ENCODE results near the gene CREBBP. TPM values are rescaled to one million over a fixed set of nuclear protein-coding genes. Genes with fewer than 3 reads are reported as not detected.

The CREBBP gene
- total and polyA plus RNA-seq, 4 donors: 16.0 to 155 (median 36.1) TPM

GRCh38 chr16:3691761-3692160, 188.8 kb downstream of the CREBBP start:
- Histone ChIP-seq H3K36me3 (ENCODE audit: control insufficient read depth in 4 of 4, insufficient read depth in 4 of 4, low read length in 4 of 4) (peaks cover 3 to 19% (median 13%) of the 10 kb centered on the region in 4 donors), H3K4me3 (no peak overlapping the region), H3K9ac (ENCODE audit: insufficient read depth in 1 of 2, low read length in 2 of 2) (no peak overlapping the region), H3K27me3 (ENCODE audit: control insufficient read depth in 3 of 3, insufficient read depth in 3 of 3, low read length in 2 of 3) (no peaks in the 10 kb centered on the region), H3K4me1 (ENCODE audit: control insufficient read depth in 5 of 5, insufficient read depth in 5 of 5, low read length in 5 of 5) (peaks cover 0 to 8% (median 0%) of the 10 kb centered on the region in 5 donors), H3K27ac (ENCODE audit: low read depth in 1 of 2, low read length in 1 of 2) (no peak overlapping the region), H3K9me3 (ENCODE audit: control insufficient read depth in 4 of 4, insufficient read depth in 3 of 4, low read length in 3 of 4) (peaks cover 0 to 2% (median 0%) of the 10 kb centered on the region in 4 donors)
- WGBS, 2 donors: 87 to 89% methylated on average over 12 of the region's 12 CpGs
- no peak for ATAC-seq (ENCODE audit: insufficient read depth, low FRiP score)
- no peak for TF ChIP-seq CTCF (IDR thresholded peaks at IDR 0.05; ENCODE audit: control extremely low read depth, extremely low read depth)
- no peak for DNase-seq

- Histone ChIP-seq H3K36me3 (ENCODE audit: control insufficient read depth in 4 of 4, insufficient read depth in 4 of 4, low read length in 4 of 4) (peaks cover 3 to 22% (median 15%) of the 10 kb centered on the region in 4 donors), H3K27ac (ENCODE audit: low read depth in 1 of 2, low read length in 1 of 2) (peak overlapping the region in 1 of 2 donors; percentile 37), H3K9me3 (ENCODE audit: control insufficient read depth in 4 of 4, insufficient read depth in 3 of 4, low read length in 3 of 4) (peaks cover 0 to 2% (median 0%) of the 10 kb centered on the region in 4 donors), H3K4me1 (ENCODE audit: control insufficient read depth in 5 of 5, insufficient read depth in 5 of 5, low read length in 5 of 5) (peaks cover 0 to 8% (median 0%) of the 10 kb centered on the region in 5 donors), H3K4me3 (no peak overlapping the region), H3K9ac (ENCODE audit: insufficient read depth in 1 of 2, low read length in 2 of 2) (peak overlapping the region in 1 of 2 donors; percentile 59), H3K27me3 (ENCODE audit: control insufficient read depth in 3 of 3, insufficient read depth in 3 of 3, low read length in 2 of 3) (no peaks in the 10 kb centered on the region)
- WGBS, 2 donors: 78 to 84% methylated on average over 19 of the region's 19 CpGs
- no peak for ATAC-seq (ENCODE audit: insufficient read depth, low FRiP score)
- peak in 1 of 3 donors; percentile 12 for DNase-seq
- TF ChIP-seq CTCF (IDR thresholded peaks at IDR 0.05; ENCODE audit: control extremely low read depth, extremely low read depth): no peak
These were observed 189.4 kb downstream of the CREBBP start for GRCh38 chr16:3690980-3691720.

- H3K4me1 ChIP-seq (ENCODE audit: control insufficient read depth in 5 of 5, insufficient read depth in 5 of 5, low read length in 5 of 5): peaks cover 0 to 8% (median 0%) of the 10 kb centered on the region in 5 donors
- ATAC-seq (ENCODE audit: insufficient read depth, low FRiP score): peak; percentile 93
- DNase-seq: peak; percentile 93 to 95 (median 94)
- no peaks in the 10 kb centered on the region for H3K27me3 ChIP-seq (ENCODE audit: control insufficient read depth in 3 of 3, insufficient read depth in 3 of 3, low read length in 2 of 3)
- H3K4me3 ChIP-seq: no peak overlapping the region
- H3K36me3 ChIP-seq (ENCODE audit: control insufficient read depth in 4 of 4, insufficient read depth in 4 of 4, low read length in 4 of 4): peaks cover 3 to 27% (median 19%) of the 10 kb centered on the region in 4 donors
- TF ChIP-seq CTCF (IDR thresholded peaks at IDR 0.05; ENCODE audit: control extremely low read depth, extremely low read depth): peak; percentile 88
- H3K9ac ChIP-seq (ENCODE audit: insufficient read depth in 1 of 2, low read length in 2 of 2): peak overlapping the region in 1 of 2 donors; percentile 59
- H3K9me3 ChIP-seq (ENCODE audit: control insufficient read depth in 4 of 4, insufficient read depth in 3 of 4, low read length in 3 of 4): no peaks in the 10 kb centered on the region
- H3K27ac ChIP-seq (ENCODE audit: low read depth in 1 of 2, low read length in 1 of 2): peak overlapping the region in 1 of 2 donors; percentile 18
- 25 to 35% methylated on average over 18 of the region's 18 CpGs for WGBS, 2 donors
These were observed 190.0 kb downstream of the CREBBP start for GRCh38 chr16:3690470-3690928.

Data from lung (tissue), 12 donors.